ENCODE results near the gene ADCY2.

ADCY2 gene

DNA sequence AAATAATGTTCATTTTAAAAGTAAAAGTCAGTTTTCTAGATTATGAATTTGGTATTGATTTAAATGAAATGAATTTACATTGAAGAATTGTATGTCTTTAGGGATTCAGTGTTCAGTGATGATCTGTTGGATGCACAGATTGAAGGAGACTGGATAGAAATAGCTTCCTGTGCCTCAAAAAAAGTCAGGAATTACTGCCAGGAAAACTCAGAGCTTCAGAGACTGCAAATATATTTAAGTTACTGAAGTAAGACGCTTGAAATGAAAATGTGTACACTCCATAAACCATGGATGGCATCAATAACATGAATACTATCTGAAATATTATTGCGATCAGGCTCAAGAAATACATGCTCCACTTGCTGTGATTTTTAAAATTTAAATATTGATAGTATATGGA, 60.3 kb downstream of the ADCY2 start:
- DNase-seq (ENCODE audit: low read depth, low spot score): no peak
- H3K4me3 ChIP-seq (ENCODE audit: low read depth, low read length): no peak overlapping the region
- TF ChIP-seq, protein P1, sequence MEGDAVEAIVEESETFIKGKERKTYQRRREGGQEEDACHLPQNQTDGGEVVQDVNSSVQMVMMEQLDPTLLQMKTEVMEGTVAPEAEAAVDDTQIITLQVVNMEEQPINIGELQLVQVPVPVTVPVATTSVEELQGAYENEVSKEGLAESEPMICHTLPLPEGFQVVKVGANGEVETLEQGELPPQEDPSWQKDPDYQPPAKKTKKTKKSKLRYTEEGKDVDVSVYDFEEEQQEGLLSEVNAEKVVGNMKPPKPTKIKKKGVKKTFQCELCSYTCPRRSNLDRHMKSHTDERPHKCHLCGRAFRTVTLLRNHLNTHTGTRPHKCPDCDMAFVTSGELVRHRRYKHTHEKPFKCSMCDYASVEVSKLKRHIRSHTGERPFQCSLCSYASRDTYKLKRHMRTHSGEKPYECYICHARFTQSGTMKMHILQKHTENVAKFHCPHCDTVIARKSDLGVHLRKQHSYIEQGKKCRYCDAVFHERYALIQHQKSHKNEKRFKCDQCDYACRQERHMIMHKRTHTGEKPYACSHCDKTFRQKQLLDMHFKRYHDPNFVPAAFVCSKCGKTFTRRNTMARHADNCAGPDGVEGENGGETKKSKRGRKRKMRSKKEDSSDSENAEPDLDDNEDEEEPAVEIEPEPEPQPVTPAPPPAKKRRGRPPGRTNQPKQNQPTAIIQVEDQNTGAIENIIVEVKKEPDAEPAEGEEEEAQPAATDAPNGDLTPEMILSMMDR (IDR thresholded peaks at IDR 0.05; ENCODE audit: low read depth, low read length): no peak
- in situ Hi-C loops (cut with HindIII; ENCODE audit: low sequenced_read_pairs): no loop called here

GRCh38 chr5:7461371-7461770, 65.4 kb downstream of the ADCY2 start:
- DNase-seq (ENCODE audit: low read depth, low spot score): no peak
- in situ Hi-C loops (cut with HindIII; ENCODE audit: low sequenced_read_pairs): no loop called here
- TF ChIP-seq, protein P1 (IDR thresholded peaks at IDR 0.05; ENCODE audit: low read depth, low read length): no peak
- H3K4me3 ChIP-seq (ENCODE audit: low read depth, low read length): no peak overlapping the region

- no peak overlapping the region for H3K4me3 ChIP-seq (ENCODE audit: low read depth, low read length)
- no peak for DNase-seq (ENCODE audit: low read depth, low spot score)
- in situ Hi-C loops (cut with HindIII; ENCODE audit: low sequenced_read_pairs): no loop called here
- TF ChIP-seq, protein P1 (IDR thresholded peaks at IDR 0.05; ENCODE audit: low read depth, low read length): no peak
Observed at GRCh38 chr5:7462758-7463157, 66.8 kb downstream of the ADCY2 start.

GRCh38 chr5:7464182-7464581, 68.2 kb downstream of the ADCY2 start:
- no peak for DNase-seq (ENCODE audit: low read depth, low spot score)
- in situ Hi-C loops (cut with HindIII; ENCODE audit: low sequenced_read_pairs): no loop called here
- TF ChIP-seq, protein P1 (IDR thresholded peaks at IDR 0.05; ENCODE audit: low read depth, low read length): no peak
- H3K4me3 ChIP-seq (ENCODE audit: low read depth, low read length): no peak overlapping the region

DNA sequence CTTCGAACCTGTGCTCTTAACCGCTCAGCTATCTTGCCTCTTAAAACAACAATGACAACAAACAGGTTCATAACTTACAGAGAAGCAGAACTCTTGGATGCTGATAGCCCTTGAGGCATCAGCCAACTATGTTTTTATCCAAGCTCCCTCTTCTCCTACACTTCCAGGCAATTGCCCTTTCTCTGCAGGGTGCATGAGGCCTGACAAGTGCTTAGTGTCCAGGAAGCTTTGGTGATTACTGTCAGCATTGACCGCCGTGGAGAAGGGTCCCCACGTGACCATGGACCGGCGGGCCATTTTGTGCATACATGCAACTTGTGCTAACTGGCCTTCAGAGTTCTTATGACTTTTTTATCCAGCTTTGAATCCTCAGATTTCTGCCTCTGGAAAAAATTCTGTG, 71.2 kb downstream of the ADCY2 start:
- H3K4me3 ChIP-seq (ENCODE audit: low read depth, low read length): no peak overlapping the region
- DNase-seq (ENCODE audit: low read depth, low spot score): no peak
- in situ Hi-C loops (cut with HindIII; ENCODE audit: low sequenced_read_pairs): no loop called here
- TF ChIP-seq, protein P1 (IDR thresholded peaks at IDR 0.05; ENCODE audit: low read depth, low read length): no peak

DNA sequence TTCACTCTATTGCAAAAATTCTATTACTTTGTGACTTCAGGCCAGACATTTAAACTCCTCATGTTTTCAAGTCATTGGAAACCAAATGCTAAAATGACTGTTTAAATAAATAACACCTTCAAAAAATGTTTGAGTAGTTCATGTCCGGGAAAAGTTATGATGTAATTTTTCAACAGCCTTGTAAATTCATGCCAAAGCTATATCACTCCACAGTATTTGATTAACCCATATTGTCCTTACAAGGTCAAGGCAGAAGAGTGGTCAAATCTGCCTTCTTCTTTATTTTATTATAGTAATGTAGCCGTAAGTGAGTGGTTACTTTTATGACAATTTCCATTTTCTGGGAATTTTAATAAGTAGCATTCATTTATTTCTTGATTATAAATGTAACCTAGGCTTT, 72.8 kb downstream of the ADCY2 start:
- TF ChIP-seq, protein P1 (IDR thresholded peaks at IDR 0.05; ENCODE audit: low read depth, low read length): no peak
- DNase-seq (ENCODE audit: low read depth, low spot score): no peak
- no peak overlapping the region for H3K4me3 ChIP-seq (ENCODE audit: low read depth, low read length)
- in situ Hi-C loops (cut with HindIII; ENCODE audit: low sequenced_read_pairs): no loop called here

DNA sequence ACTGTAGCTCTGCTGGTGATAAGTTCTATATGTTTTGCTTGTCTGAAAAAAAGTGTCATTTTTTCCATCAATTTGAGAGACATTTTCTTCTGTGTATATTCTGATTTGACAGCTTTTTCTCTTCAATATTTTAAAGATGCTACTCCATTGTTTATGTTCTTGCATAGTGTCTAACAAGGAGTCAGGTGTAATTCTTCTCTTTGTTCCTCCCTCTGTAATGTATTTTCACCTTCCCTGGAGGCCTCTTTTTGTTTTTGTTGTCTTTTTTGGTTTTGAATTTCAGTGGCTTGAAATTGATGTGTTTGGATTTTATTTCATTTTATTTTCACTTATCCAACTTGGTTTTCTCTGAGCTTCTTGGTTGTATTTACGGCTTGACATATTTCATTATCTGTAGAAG, 75.8 kb downstream of the ADCY2 start:
- in situ Hi-C loops (cut with HindIII; ENCODE audit: low sequenced_read_pairs): no loop called here
- no peak for DNase-seq (ENCODE audit: low read depth, low spot score)
- TF ChIP-seq, protein P1 (IDR thresholded peaks at IDR 0.05; ENCODE audit: low read depth, low read length): no peak
- no peak overlapping the region for H3K4me3 ChIP-seq (ENCODE audit: low read depth, low read length)
